GM23248 (cell line): ENCODE results near the gene RETREG1.

ENCODE experiments used
- EZH2 ChIP-seq: fragments of 200-600 bp; sonication (generic); IDR thresholded peaks from 2 replicates; pipeline ENCODE4 v1.6.1; 2018; ENCODE audit warnings: antibody characterized with exemption, mild to moderate bottlenecking; ENCODE audit not compliant: insufficient read depth, poor library complexity, severe bottlenecking
- EZH2phosphoT487 ChIP-seq: fragments of 200-600 bp; sonication (generic); IDR thresholded peaks from 2 replicates; pipeline ENCODE4 v1.6.1; 2018; ENCODE audit warnings: antibody characterized with exemption, moderate library complexity, mild to moderate bottlenecking, low read depth; ENCODE audit not compliant: insufficient read depth

- TF ChIP-seq EZH2 (no peak), EZH2phosphoT487 (no peak)
Observed at GRCh38 chr5:16430349-16431089, 186.3 kb downstream of the RETREG1 start.
